Ectodermal cell (in vitro differentiated cells): ENCODE results near the gene ST7.

Experiments used
- H3K27ac ChIP-seq: 2 replicates; pipeline ENCODE4 v1.7.0; 2013; ENCODE audit warnings: mild to moderate bottlenecking, low read depth, low read length; ENCODE audit not compliant: insufficient read depth, poor library complexity, severe bottlenecking
- H3K27me3 ChIP-seq: 2 replicates; pipeline ENCODE4 v1.7.0; 2013; ENCODE audit warnings: mild to moderate bottlenecking, low read length; ENCODE audit not compliant: insufficient read depth, control insufficient read depth, poor library complexity, severe bottlenecking
- H3K36me3 ChIP-seq: one replicate; pipeline ENCODE4 v1.7.0; 2013; ENCODE audit warnings: low read length; ENCODE audit not compliant: control insufficient read depth, insufficient read depth
- H3K4me1 ChIP-seq: one replicate; pipeline ENCODE4 v1.7.0; 2013; ENCODE audit warnings: low read length; ENCODE audit not compliant: control insufficient read depth, insufficient read depth
- H3K4me3 ChIP-seq: 2 replicates; pipeline ENCODE4 v1.7.0; 2013; ENCODE audit warnings: low read depth, low read length, control low read depth; ENCODE audit not compliant: insufficient read depth
- H3K9me3 ChIP-seq: 2 replicates; pipeline ENCODE4 v1.7.0; 2013; ENCODE audit warnings: mild to moderate bottlenecking, low read length, moderate library complexity; ENCODE audit not compliant: control insufficient read depth
- WGBS, 2 experiments: methylation state at CpG; one replicate each; pipeline ENCODE4 v1.1.7; 2013; ENCODE audit warnings: missing lambda C conversion rate in 2 of 2; 5-methylcytosine and 5-hydroxymethylcytosine counted together

The ST7 gene

DNA sequence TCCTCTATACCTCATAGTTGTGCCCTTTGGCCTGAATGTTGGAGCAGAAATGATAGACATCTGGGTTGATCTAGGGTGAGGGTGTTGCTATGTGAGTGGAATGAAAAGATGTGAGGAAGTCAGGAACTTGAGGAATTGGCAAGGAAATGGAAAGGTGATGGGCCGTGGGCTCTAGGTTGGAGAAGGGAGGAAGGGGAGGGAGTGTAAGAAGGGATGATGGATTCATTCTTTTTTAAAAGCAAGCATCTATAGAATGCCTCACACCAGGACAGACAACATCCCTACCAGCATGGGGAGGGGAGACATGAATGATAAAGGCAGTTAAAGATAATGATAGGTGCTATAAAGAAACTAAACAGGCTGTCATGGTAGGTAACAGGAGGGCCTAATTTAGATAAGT lies 201.4 kb downstream of the ST7 start:
- Histone ChIP-seq H3K27me3 (no peaks in the 10 kb centered on the region), H3K9me3 (no peaks in the 10 kb centered on the region), H3K4me3 (no peak overlapping the region), H3K27ac (no peak overlapping the region), H3K36me3 (no peaks in the 10 kb centered on the region), H3K4me1 (peaks cover 4% of the 10 kb centered on the region)
- WGBS, 2 experiments, result 75 to 88% methylated on average over 1 of the region's 1 CpG

DNA sequence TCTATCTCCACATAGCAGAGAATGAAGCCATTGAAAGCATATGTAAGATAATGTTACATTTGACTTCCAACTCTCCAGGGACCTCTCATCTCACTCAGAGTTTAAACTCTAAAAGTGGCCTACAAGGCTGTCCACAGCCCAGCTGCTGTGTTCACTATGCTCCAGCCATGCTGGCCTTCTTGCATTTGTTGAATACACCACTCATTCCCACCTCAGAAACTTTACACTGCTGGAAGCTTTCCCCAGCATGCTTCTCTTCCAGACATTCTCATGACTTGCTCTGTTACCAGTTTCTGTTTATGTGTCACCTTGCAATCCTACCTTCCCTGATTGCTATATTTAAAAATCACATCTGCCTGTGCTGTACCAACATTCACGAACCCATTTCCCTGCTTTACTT lies 202.4 kb downstream of the ST7 start:
- Histone ChIP-seq H3K27me3 (no peaks in the 10 kb centered on the region), H3K4me1 (peaks cover 4% of the 10 kb centered on the region), H3K9me3 (no peaks in the 10 kb centered on the region), H3K27ac (no peak overlapping the region), H3K36me3 (no peaks in the 10 kb centered on the region), H3K4me3 (no peak overlapping the region)
- WGBS, 2 experiments, result 75 to 85% methylated on average over 1 of the region's 1 CpG

DNA sequence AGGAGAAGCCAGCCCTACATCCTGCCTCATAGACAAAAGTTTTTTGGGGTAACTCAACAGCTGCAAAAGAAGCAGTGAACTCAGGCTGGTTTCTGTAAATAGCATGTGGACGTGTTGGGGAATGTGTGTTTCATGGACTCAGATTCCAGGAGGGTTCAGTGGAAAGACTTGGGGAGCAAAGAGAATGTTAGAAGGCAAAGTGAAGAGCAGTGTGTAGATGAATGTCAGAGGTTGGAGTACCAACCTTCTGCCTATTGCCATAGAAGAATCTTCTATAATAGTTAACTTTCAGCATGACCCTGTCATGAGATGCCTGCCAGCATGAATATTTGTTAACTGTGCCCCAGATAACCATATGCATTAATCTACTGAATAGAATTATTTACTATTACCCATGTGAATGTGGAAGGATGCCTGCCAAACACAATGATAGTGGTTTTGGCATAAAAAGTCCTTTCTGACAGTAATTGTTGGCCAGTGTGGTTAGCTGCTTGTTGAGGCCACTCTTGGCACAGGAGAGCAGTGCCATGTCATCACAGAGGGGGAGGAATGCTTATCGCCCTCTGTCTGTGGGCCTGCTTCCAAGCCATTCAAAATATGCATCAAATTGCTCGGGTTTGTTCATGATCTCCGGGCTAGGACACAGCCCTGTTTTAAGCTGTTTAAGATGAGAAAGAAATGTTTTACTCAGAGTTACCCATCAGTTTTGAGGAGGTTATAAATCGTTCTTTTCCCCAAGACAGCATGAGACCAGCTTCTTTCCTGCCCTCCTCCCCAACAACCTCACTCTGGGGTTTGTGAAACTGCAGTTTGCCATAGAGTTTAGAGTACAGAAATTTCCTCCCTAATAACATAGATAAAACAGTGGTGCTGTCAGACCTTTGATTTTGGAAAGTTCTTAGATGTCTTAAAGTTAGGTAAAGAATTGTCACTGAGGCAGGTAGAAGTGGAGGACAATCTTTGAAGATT lies 204.2 kb downstream of the ST7 start:
- Histone ChIP-seq H3K4me3 (no peak overlapping the region), H3K27ac (no peak overlapping the region), H3K4me1 (peaks cover 4% of the 10 kb centered on the region)

DNA sequence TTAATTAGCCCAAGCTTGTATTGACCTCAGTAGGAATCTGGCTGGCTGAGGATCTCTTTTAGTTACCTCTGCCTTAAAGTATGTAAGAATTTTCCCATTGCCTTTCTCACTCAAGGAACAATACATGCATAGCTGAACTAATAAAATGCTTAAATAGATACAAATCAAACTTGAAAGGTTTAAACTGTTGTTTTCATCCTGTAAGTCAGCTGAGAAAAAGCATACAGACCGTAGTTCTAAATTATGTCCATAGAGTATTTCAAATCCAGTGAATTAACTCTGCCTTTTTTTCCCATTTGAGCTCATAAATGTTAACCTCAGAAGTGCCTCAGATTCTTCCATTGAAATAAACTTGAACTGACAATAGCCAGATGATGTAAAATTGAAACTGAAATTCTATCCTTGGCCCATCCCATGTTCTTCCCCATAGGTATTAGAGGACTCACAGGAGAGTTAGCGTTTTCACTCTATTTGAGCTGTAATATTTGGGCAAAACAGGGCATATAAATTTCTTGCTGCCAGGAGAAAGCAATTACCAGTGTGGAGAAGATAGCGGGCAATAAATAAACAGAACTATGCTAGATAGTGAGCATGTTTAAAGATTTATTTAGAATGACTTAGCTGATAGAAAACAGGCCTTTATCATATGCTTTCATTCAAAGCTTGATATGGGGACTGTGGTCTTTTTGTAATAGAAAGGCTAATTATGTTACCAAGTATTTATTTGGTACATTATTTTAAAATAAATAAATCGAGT lies 205.8 kb downstream of the ST7 start:
- no peaks in the 10 kb centered on the region for H3K27me3 ChIP-seq
- no peak overlapping the region for H3K4me3 ChIP-seq
- H3K27ac ChIP-seq, result no peak overlapping the region
- no peaks in the 10 kb centered on the region for H3K9me3 ChIP-seq
- peaks cover 2% of the 10 kb centered on the region for H3K4me1 ChIP-seq
- H3K36me3 ChIP-seq, result no peaks in the 10 kb centered on the region
- 96 to 100% methylated on average over 3 to 4 of the region's 4 CpGs for whole genome bisulfite sequencing, 2 experiments

More for the DNA sequence above, 204.2 kb downstream of the ST7 start:
- no peaks in the 10 kb centered on the region for H3K27me3 ChIP-seq
- H3K9me3 ChIP-seq, result no peaks in the 10 kb centered on the region
- no peaks in the 10 kb centered on the region for H3K36me3 ChIP-seq
- 84 to 88% methylated on average over 4 to 5 of the region's 5 CpGs for WGBS, 2 experiments

DNA sequence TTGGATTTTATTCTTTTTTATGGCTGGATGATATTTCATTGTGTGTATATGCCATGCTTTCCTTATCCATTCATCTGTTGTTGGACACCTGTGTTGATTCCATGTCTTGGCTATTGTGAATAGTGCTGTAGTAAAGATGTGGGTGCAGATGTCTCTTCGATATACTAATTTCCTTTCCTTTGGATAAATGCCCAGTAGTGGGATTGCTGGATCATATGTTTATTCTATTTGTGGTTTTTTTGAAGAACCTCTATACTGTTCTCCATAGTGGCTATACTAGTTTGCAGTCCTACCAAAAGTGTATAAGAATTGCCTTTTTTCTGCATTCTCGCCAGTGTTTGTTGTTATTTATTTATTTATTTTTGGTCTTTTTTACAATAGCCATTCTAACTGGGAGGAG lies 209.8 kb downstream of the ST7 start:
- 100% methylated on average over 1 of the region's 2 CpGs; no CpG with 5 or more reads in 1 of the 2 experiments for WGBS, 2 experiments
- no peaks in the 10 kb centered on the region for H3K36me3 ChIP-seq
- H3K9me3 ChIP-seq, result no peaks in the 10 kb centered on the region
- H3K27me3 ChIP-seq, result no peaks in the 10 kb centered on the region
- no peaks in the 10 kb centered on the region for H3K4me1 ChIP-seq
- no peak overlapping the region for H3K4me3 ChIP-seq
- no peak overlapping the region for H3K27ac ChIP-seq

DNA sequence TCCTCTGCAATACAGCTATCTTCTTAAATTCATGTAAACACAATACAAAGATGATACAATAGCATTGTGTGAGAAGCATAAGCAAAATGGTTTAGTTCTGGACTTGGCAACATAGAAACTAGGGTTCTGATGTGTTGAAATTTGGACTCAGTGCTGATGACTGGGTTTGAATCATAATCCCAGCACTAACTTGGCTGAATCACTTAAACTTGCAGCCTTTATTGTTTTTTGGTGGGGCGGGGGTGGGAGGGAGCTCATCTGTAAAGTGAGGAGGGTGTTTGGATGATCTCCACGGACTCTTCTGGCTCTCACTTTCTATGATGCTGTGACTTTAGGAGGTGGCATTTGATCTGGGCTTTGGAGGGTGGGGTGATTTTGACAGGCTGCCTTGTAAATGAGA lies 211.3 kb downstream of the ST7 start:
- no peaks in the 10 kb centered on the region for H3K36me3 ChIP-seq
- H3K27ac ChIP-seq, result no peak overlapping the region
- 84 to 86% methylated on average over 2 of the region's 2 CpGs for WGBS, 2 experiments
- H3K27me3 ChIP-seq, result no peaks in the 10 kb centered on the region
- no peaks in the 10 kb centered on the region for H3K4me1 ChIP-seq
- H3K9me3 ChIP-seq, result no peaks in the 10 kb centered on the region
- no peak overlapping the region for H3K4me3 ChIP-seq

DNA sequence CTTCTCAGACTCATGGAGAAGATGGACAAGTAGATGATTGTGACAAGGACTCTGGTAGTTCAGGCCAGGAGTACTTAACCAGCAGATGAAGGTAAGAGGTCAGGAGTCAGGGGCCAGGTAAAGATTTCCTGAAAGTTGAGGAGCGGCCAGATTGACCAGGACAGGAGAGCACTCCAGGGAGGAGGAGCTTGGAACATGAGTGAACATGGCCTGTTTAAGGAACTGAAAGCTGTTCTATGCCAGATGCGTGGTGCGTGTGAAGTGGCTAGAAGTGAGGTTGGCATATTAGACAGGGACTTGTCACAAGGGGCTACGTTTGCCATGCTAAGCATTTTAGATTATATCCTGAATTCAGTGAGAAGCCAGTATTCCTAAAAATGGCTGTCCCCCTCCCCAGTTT lies 212.4 kb downstream of the ST7 start:
- 92 to 97% methylated on average over 4 of the region's 4 CpGs for WGBS, 2 experiments
- H3K36me3 ChIP-seq, result no peaks in the 10 kb centered on the region
- H3K4me1 ChIP-seq, result no peaks in the 10 kb centered on the region
- H3K9me3 ChIP-seq, result no peaks in the 10 kb centered on the region
- no peak overlapping the region for H3K4me3 ChIP-seq
- H3K27me3 ChIP-seq, result no peaks in the 10 kb centered on the region
- no peak overlapping the region for H3K27ac ChIP-seq

DNA sequence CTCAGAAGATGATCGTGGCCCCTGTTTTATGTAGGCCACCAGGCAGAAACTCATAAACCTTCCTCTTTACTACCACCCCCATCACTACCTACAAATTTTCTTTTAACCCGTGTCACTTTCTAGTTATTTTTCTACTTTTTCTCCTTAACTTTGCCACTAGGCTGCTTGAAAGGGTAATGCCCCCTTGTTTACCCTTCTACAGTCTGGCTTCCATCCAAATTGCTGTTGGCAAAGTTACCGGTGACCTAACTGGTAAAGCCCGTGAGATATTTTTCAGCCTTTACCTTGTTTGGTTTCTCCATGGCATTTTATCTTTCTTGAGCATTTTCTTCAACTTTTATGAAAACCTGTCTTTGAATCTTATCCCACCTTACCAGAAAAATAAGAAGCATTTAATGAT lies 216.6 kb downstream of the ST7 start:
- no peaks in the 10 kb centered on the region for H3K4me1 ChIP-seq
- no peaks in the 10 kb centered on the region for H3K36me3 ChIP-seq
- 93 to 95% methylated on average over 4 of the region's 4 CpGs for WGBS, 2 experiments
- no peaks in the 10 kb centered on the region for H3K9me3 ChIP-seq
- no peaks in the 10 kb centered on the region for H3K27me3 ChIP-seq
- no peak overlapping the region for H3K27ac ChIP-seq
- no peak overlapping the region for H3K4me3 ChIP-seq

DNA sequence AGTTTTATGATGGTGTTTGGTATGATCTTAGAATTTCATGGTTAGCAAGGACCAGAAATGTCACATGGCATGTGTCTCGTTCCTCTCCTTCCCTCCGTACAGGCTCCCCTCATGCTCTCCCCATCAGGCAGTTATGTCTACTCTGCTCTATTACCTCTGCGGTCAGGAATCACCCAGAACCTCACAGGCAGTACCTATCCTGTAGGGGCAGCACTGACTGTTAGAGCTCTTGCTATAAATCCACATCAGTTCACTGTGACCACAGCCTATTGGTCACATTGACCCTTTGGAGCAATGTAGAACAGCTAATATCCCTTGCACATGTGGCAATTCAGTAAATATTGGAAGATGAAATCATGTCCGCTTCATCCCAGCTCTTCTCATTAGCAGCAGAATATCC lies 217.8 kb downstream of the ST7 start:
- 87 to 89% methylated on average over 4 of the region's 4 CpGs for WGBS, 2 experiments
- Histone ChIP-seq H3K27ac (no peak overlapping the region), H3K9me3 (no peaks in the 10 kb centered on the region), H3K27me3 (no peaks in the 10 kb centered on the region), H3K4me1 (peaks cover 2% of the 10 kb centered on the region), H3K4me3 (no peak overlapping the region), H3K36me3 (no peaks in the 10 kb centered on the region)

DNA sequence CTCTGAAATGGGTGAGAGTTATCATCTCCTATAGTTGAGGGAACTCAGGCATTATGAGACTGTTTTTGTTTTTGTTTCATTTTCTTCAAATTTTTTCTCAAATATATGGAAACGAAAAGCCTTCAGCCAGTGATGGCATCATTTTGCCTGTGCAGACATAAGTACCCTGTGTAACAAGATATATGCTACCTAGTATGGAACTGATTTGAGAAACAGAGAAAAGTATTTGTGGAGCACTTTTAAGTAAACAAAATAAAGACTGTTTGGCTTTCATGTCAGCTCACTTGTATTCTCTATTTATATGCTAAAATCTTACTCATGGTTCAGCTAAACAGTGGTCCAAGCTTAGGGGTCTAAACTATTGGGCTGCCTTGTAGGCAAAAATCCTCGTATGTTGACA lies 219.0 kb downstream of the ST7 start:
- no peak overlapping the region for H3K27ac ChIP-seq
- H3K9me3 ChIP-seq, result no peaks in the 10 kb centered on the region
- 77 to 94% methylated on average over 2 of the region's 2 CpGs for WGBS, 2 experiments
- peaks cover 2% of the 10 kb centered on the region for H3K4me1 ChIP-seq
- no peaks in the 10 kb centered on the region for H3K36me3 ChIP-seq
- H3K4me3 ChIP-seq, result no peak overlapping the region
- H3K27me3 ChIP-seq, result no peaks in the 10 kb centered on the region
